Panc1 (cell line): ENCODE data around the gene ABCC10. TPM values are rescaled to one million over a fixed set of nuclear protein-coding genes. Genes with fewer than 3 reads are reported as not detected.

Source experiments
- ATAC-seq: fragments of 200-7000 bp; cut with Tn5 transposase; 2 replicates; pipeline ENCODE4 v1.9.1; 2020; ENCODE audit warnings: mild to moderate bottlenecking, moderate library complexity
- BruUV-seq: library from RNA; stranded (reverse); fragments of 400-500 nt; replicated peaks from 2 replicates; lab custom pipeline; 2021; lab: Mats Ljungman, UMichigan
- CTCF ChIA-PET: fragments of 300-600 bp; sonication (Branson Sonifier 250); formaldehyde crosslinking; loops from one replicate; lab custom pipeline; 2022; ENCODE audit warnings: antibody characterized with exemption; lab: Charles Lee
- POLR2A ChIA-PET: fragments of 300-600 bp; sonication (Branson Sonifier 250); formaldehyde crosslinking; loops from one replicate; lab custom pipeline; 2022; ENCODE audit warnings: antibody characterized with exemption; lab: Charles Lee
- DNase-seq: peaks from one replicate; pipeline ENCODE4 v3.0.0-alpha.2; 2010; ENCODE audit warnings: low read depth, low spot score
- H3K27ac ChIP-seq: 2 replicates; pipeline ENCODE4 v1.5.1; 2011; ENCODE audit warnings: mild to moderate bottlenecking, low read length, inconsistent platforms
- H3K27me3 ChIP-seq: fragments of 200-500 bp; sonication (Bioruptor generic); 2 replicates; pipeline ENCODE4 v1.6.0; 2014; ENCODE audit warnings: low read length, inconsistent platforms; ENCODE audit not compliant: control insufficient read depth, insufficient read depth
- H3K36me3 ChIP-seq: fragments of 200-500 bp; sonication (Bioruptor generic); 2 replicates; pipeline ENCODE4 v1.5.1; 2014; ENCODE audit warnings: inconsistent platforms, mild to moderate bottlenecking, low read length, moderate library complexity; ENCODE audit not compliant: control insufficient read depth, insufficient read depth
- H3K4me1 ChIP-seq: 2 replicates; pipeline ENCODE4 v1.5.1; 2011; ENCODE audit warnings: inconsistent platforms, mild to moderate bottlenecking, low read length, moderate library complexity; ENCODE audit not compliant: control insufficient read depth, insufficient read depth
- H3K4me3 ChIP-seq, 2 experiments: 2 replicates each; pipeline ENCODE4 v1.5.1; 2011 to 2012; ENCODE audit warnings: low read depth in 2 of 2, low read length in 2 of 2, mild to moderate bottlenecking in 2 of 2, inconsistent platforms in 1 of 2, moderate library complexity in 1 of 2
- H3K9me3 ChIP-seq: fragments of 200-500 bp; sonication (Bioruptor generic); 2 replicates; pipeline ENCODE4 v1.5.1; 2014; ENCODE audit warnings: low read depth, mild to moderate bottlenecking, inconsistent platforms, low read length, moderate library complexity; ENCODE audit not compliant: control insufficient read depth, insufficient read depth
- POLR2AphosphoS5 ChIP-seq: IDR thresholded peaks from 2 replicates; pipeline ENCODE4 v1.6.1; 2012; ENCODE audit warnings: mild to moderate bottlenecking, low read depth, low read length, moderate library complexity
- SIN3A ChIP-seq: IDR thresholded peaks from 2 replicates; pipeline ENCODE4 v1.6.1; 2012; ENCODE audit warnings: low read depth, mild to moderate bottlenecking, low read length, moderate library complexity, borderline replicate concordance; ENCODE audit not compliant: insufficient read depth
- TCF7L2 ChIP-seq: IDR thresholded peaks from 2 replicates; pipeline ENCODE4 v1.6.1; 2011; ENCODE audit warnings: mild to moderate bottlenecking, low read depth, low read length, inconsistent platforms
- in situ Hi-C: cut with HindIII; loops from 2 replicates; pipeline ENCODE4 v1.10.0; 2016; ENCODE audit warnings: low sequenced_read_pairs, low pct_unique_long_range_greater_than_20kb
- intact Hi-C: fragments of 100-400 bp; cut with micrococcal nuclease; formaldehyde crosslinking; loops from one replicate; pipeline ENCODE4 v1.10.0; 2022; ENCODE audit not compliant: unreplicated experiment
- total RNA-seq: library from RNA; stranded (reverse); gene quantifications from one replicate; pipeline ENCODE4 v1.2.1, GENCODE V29; 2021; ENCODE audit not compliant: unreplicated experiment
- TF ChIP-seq, protein P1 (sequence below): fragments of 450-650 bp; IDR thresholded peaks from 2 replicates; pipeline ENCODE4 v1.5.1; 2017; ENCODE audit warnings: mild to moderate bottlenecking
- TF ChIP-seq, protein P2 (sequence below), 2 experiments: IDR thresholded peaks; 2 replicates each; pipeline ENCODE4 v1.6.1; 2011 to 2012; ENCODE audit warnings: low read depth in 2 of 2, control low read depth in 1 of 2, low read length in 1 of 2, mild to moderate bottlenecking in 1 of 2, moderate library complexity in 1 of 2; ENCODE audit not compliant: insufficient read depth in 1 of 2

Gene ABCC10
- total RNA-seq, 1 experiment from 2014 or later: 52.7 TPM

DNA sequence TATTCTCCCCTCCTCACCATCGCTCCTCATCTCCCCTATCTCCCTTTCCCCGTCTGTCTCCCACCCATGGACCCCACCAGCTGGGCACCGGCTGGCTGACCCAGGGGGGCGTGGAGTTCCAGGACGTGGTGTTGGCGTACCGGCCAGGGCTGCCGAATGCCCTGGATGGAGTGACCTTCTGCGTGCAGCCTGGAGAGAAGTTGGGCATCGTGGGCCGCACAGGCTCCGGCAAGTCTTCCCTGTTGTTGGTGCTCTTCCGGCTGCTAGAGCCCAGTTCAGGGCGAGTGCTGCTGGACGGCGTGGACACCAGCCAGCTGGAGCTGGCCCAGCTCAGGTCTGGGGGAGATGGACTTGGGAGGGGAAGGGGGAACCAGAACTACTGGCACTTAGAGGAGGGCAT lies 20.3 kb downstream of the ABCC10 start:
- Histone ChIP-seq H3K4me1 (no peaks in the 10 kb centered on the region), H3K36me3 (0 out of 2 replicates have a peak, but pooled peaks cover 2% of the 10 kb centered on the region), H3K27me3 (no peaks in the 10 kb centered on the region), H3K4me3 (no peak overlapping the region), H3K27ac (no peak overlapping the region), H3K9me3 (no peaks in the 10 kb centered on the region)
- DNase-seq (no peak), ATAC-seq (no peak)
- intact Hi-C loops (no loop called here), in situ Hi-C loops (no loop called here)
- TF ChIP-seq, protein P1, sequence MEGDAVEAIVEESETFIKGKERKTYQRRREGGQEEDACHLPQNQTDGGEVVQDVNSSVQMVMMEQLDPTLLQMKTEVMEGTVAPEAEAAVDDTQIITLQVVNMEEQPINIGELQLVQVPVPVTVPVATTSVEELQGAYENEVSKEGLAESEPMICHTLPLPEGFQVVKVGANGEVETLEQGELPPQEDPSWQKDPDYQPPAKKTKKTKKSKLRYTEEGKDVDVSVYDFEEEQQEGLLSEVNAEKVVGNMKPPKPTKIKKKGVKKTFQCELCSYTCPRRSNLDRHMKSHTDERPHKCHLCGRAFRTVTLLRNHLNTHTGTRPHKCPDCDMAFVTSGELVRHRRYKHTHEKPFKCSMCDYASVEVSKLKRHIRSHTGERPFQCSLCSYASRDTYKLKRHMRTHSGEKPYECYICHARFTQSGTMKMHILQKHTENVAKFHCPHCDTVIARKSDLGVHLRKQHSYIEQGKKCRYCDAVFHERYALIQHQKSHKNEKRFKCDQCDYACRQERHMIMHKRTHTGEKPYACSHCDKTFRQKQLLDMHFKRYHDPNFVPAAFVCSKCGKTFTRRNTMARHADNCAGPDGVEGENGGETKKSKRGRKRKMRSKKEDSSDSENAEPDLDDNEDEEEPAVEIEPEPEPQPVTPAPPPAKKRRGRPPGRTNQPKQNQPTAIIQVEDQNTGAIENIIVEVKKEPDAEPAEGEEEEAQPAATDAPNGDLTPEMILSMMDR: no peak
- TF ChIP-seq SIN3A: no peak
- TF ChIP-seq, protein P2, sequence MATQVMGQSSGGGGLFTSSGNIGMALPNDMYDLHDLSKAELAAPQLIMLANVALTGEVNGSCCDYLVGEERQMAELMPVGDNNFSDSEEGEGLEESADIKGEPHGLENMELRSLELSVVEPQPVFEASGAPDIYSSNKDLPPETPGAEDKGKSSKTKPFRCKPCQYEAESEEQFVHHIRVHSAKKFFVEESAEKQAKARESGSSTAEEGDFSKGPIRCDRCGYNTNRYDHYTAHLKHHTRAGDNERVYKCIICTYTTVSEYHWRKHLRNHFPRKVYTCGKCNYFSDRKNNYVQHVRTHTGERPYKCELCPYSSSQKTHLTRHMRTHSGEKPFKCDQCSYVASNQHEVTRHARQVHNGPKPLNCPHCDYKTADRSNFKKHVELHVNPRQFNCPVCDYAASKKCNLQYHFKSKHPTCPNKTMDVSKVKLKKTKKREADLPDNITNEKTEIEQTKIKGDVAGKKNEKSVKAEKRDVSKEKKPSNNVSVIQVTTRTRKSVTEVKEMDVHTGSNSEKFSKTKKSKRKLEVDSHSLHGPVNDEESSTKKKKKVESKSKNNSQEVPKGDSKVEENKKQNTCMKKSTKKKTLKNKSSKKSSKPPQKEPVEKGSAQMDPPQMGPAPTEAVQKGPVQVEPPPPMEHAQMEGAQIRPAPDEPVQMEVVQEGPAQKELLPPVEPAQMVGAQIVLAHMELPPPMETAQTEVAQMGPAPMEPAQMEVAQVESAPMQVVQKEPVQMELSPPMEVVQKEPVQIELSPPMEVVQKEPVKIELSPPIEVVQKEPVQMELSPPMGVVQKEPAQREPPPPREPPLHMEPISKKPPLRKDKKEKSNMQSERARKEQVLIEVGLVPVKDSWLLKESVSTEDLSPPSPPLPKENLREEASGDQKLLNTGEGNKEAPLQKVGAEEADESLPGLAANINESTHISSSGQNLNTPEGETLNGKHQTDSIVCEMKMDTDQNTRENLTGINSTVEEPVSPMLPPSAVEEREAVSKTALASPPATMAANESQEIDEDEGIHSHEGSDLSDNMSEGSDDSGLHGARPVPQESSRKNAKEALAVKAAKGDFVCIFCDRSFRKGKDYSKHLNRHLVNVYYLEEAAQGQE (IDR thresholded peaks at IDR 0.05; ENCODE audit: insufficient read depth in 1 of 2, low read depth in 2 of 2, low read length in 1 of 2): no peak
- TF ChIP-seq POLR2AphosphoS5: no peak
- TF ChIP-seq TCF7L2: no peak
- ChIA-PET CTCF (no interaction called here), POLR2A (no interaction called here)
- no TSS peak for BruUV-seq

DNA sequence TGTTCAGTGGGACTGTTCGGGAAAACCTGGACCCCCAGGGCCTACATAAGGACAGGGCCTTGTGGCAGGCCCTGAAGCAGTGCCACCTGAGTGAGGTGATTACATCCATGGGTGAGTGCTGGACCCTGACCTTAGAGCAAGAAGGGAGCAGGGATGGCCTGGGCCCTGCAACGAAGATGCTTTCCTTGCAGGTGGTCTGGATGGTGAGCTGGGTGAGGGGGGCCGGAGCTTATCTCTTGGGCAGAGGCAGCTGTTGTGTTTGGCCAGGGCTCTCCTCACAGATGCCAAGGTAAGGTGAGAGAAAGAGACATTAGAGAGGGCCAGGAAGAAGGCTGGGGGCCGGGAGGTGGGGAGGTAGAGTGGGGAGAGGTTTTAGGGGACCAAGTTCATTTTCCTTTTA lies 21.6 kb downstream of the ABCC10 start:
- CTCF ChIA-PET: no interaction called here
- DNase-seq (no peak), ATAC-seq (no peak)
- no peaks in the 10 kb centered on the region for H3K27me3 ChIP-seq
- POLR2A ChIA-PET: interaction anchor here (0.5 to 0.6 kb wide), 2 partner anchors 8 to 520 kb away, joined by 8 to 16 read pairs; partner anchors contain the start of gene CNPY3
- TF ChIP-seq POLR2AphosphoS5: no peak
- TF ChIP-seq, protein P2 (IDR thresholded peaks at IDR 0.05; ENCODE audit: insufficient read depth in 1 of 2, low read depth in 2 of 2, low read length in 1 of 2): no peak
- no peak for TF ChIP-seq SIN3A
- TF ChIP-seq TCF7L2: no peak
- TF ChIP-seq, protein P1: no peak
- peaks cover 2% of the 10 kb centered on the region; the same call in 1 of the 2 replicates for H3K36me3 ChIP-seq
- no peaks in the 10 kb centered on the region for H3K9me3 ChIP-seq
- no peak overlapping the region for H3K27ac ChIP-seq
- intact Hi-C loops: no loop called here
- peaks cover under 1% of the 10 kb centered on the region; the same call in 1 of the 2 replicates for H3K4me1 ChIP-seq
- in situ Hi-C loops: no loop called here
- BruUV-seq: no TSS peak
- no peak overlapping the region for H3K4me3 ChIP-seq
